Measurements from ENCODE around the gene DOC2A.

- TF ChIP-seq POLR2A (IDR thresholded peaks at IDR 0.05) (no peak), CTCF (IDR thresholded peaks at IDR 0.05) (no peak)
Measured at GRCh38 chr16:30046178-30046577, 35.4 kb upstream of the DOC2A start.

All from adrenal gland (tissue), 5 donors.